GM23248 (cell line): ENCODE results near the gene MTUS2. TPM values are rescaled to one million over a fixed set of nuclear protein-coding genes. Genes with fewer than 3 reads are reported as not detected.

Experiments
- DNase-seq: peaks from one replicate; pipeline ENCODE4 v3.0.0-alpha.2; 2015
- H2AFZ ChIP-seq: fragments of 200-600 bp; sonication (generic); 2 replicates; pipeline ENCODE4 v1.6.1; 2016; ENCODE audit warnings: antibody characterized with exemption
- H3F3A ChIP-seq: fragments of 200-600 bp; sonication (generic); 2 replicates; pipeline ENCODE4 v1.6.1; 2016; ENCODE audit warnings: mild to moderate bottlenecking, antibody characterized with exemption, mixed run types; ENCODE audit not compliant: insufficient read depth
- H3K27ac ChIP-seq: fragments of 200-600 bp; sonication (generic); 2 replicates; pipeline ENCODE4 v1.5.1; 2016; ENCODE audit warnings: mild to moderate bottlenecking
- H3K27me3 ChIP-seq: fragments of 200-600 bp; sonication (generic); replicated peaks from 2 replicates; pipeline ENCODE4 v1.6.1; 2016; ENCODE audit warnings: mild to moderate bottlenecking; ENCODE audit not compliant: insufficient read depth
- H3K36me3 ChIP-seq: fragments of 200-600 bp; sonication (generic); 2 replicates; pipeline ENCODE4 v1.6.1; 2016; ENCODE audit warnings: low read depth, mild to moderate bottlenecking
- H3K4me1 ChIP-seq: fragments of 200-600 bp; sonication (generic); 2 replicates; pipeline ENCODE4 v1.6.1; 2016; ENCODE audit warnings: mild to moderate bottlenecking; ENCODE audit not compliant: insufficient read depth
- H3K4me2 ChIP-seq: fragments of 200-600 bp; sonication (generic); one replicate; pipeline ENCODE4 v1.6.1; 2016; ENCODE audit warnings: mild to moderate bottlenecking; ENCODE audit not compliant: unreplicated experiment
- H3K4me3 ChIP-seq: fragments of 200-600 bp; sonication (generic); 2 replicates; pipeline ENCODE4 v1.5.1; 2016; ENCODE audit warnings: mild to moderate bottlenecking
- H3K79me2 ChIP-seq: fragments of 200-600 bp; sonication (generic); 2 replicates; pipeline ENCODE4 v1.6.1; 2016; ENCODE audit warnings: mild to moderate bottlenecking; ENCODE audit not compliant: insufficient read depth
- H3K9ac ChIP-seq: fragments of 200-600 bp; sonication (generic); 2 replicates; pipeline ENCODE4 v1.6.1; 2016; ENCODE audit warnings: mild to moderate bottlenecking
- H3K9me2 ChIP-seq: fragments of 200-600 bp; sonication (generic); 2 replicates; pipeline ENCODE4 v1.6.1; 2016; ENCODE audit warnings: mixed run types, mild to moderate bottlenecking, moderate library complexity; ENCODE audit not compliant: insufficient read depth
- H3K9me3 ChIP-seq: fragments of 200-600 bp; sonication (generic); one replicate; pipeline ENCODE4 v1.6.1; 2017; ENCODE audit warnings: low read depth
- H4K20me1 ChIP-seq: fragments of 200-600 bp; sonication (generic); 2 replicates; pipeline ENCODE4 v1.6.0; 2016; ENCODE audit not compliant: insufficient read depth
- EZH2 ChIP-seq: fragments of 200-600 bp; sonication (generic); IDR thresholded peaks from 2 replicates; pipeline ENCODE4 v1.6.1; 2018; ENCODE audit warnings: antibody characterized with exemption, mild to moderate bottlenecking; ENCODE audit not compliant: insufficient read depth, poor library complexity, severe bottlenecking
- EZH2phosphoT487 ChIP-seq: fragments of 200-600 bp; sonication (generic); IDR thresholded peaks from 2 replicates; pipeline ENCODE4 v1.6.1; 2018; ENCODE audit warnings: antibody characterized with exemption, moderate library complexity, mild to moderate bottlenecking, low read depth; ENCODE audit not compliant: insufficient read depth
- WGBS, 2 experiments: methylation state at CpG; one replicate each; pipeline ENCODE4 v1.1.6; 2015 to 2017; ENCODE audit warnings: low lambda C conversion rate in 2 of 2, low coverage in 1 of 2; ENCODE audit errors: missing lambda C conversion rate in 2 of 2; 5-methylcytosine and 5-hydroxymethylcytosine counted together
- in situ Hi-C: fragments of 300-500 bp; cut with MboI; formaldehyde crosslinking; loops from 2 replicates; pipeline ENCODE4 v1.15.0; 2020
- polyA plus RNA-seq: library from polyadenylated mRNA; unstranded; fragments of >200 nt; fragmentation: Nextera tagmentation; extraction: Ambion mirVana; gene quantifications from 2 replicates; pipeline ENCODE4 v1.2.1, GENCODE V29; 2016
- total RNA-seq: library from RNA; depleted of rRNA; stranded (reverse); fragments of >200 nt; shearing (Covaris generic); gene quantifications from 2 replicates; pipeline ENCODE4 v1.2.3, GENCODE V29; 2014

The MTUS2 gene
- total and polyA plus RNA-seq, 2 experiments from 2014 or later = 0.43 to 0.74 TPM

GRCh38 chr13:29498426-29499040 is 678.4 kb downstream of the MTUS2 start:
- Histone ChIP-seq H3K27ac (no peak overlapping the region), H2AFZ (no peak overlapping the region), H3K27me3 (no peaks in the 10 kb centered on the region), H4K20me1 (no peaks in the 10 kb centered on the region), H3K9me3 (no peaks in the 10 kb centered on the region), H3K4me1 (no peaks in the 10 kb centered on the region), H3K36me3 (no peaks in the 10 kb centered on the region), H3K9me2 (no peaks in the 10 kb centered on the region), H3K79me2 (no peaks in the 10 kb centered on the region), H3K9ac (no peak overlapping the region), H3F3A (peaks cover 2% of the 10 kb centered on the region; the same call in 1 of the 2 replicates), H3K4me3 (no peak overlapping the region), H3K4me2 (no peak overlapping the region)
- in situ Hi-C loops = no loop called here
- 93 to 95% methylated on average over 13 of the region's 13 CpGs for WGBS, 2 experiments
- no peak for DNase-seq
- TF ChIP-seq EZH2phosphoT487 (no peak), EZH2 (no peak)

- Histone ChIP-seq H3K79me2 (no peaks in the 10 kb centered on the region), H3K9me3 (no peaks in the 10 kb centered on the region)
Measured at GRCh38 chr13:29499506-29500165, 679.5 kb downstream of the MTUS2 start.

GRCh38 chr13:29500386-29500785 is 680.2 kb downstream of the MTUS2 start:
- Histone ChIP-seq H3K27me3 (no peaks in the 10 kb centered on the region), H3K4me1 (no peaks in the 10 kb centered on the region), H3K9ac (no peak overlapping the region), H3K27ac (no peak overlapping the region), H3K4me3 (no peak overlapping the region), H3K9me2 (no peaks in the 10 kb centered on the region), H3K79me2 (no peaks in the 10 kb centered on the region), H2AFZ (no peak overlapping the region), H4K20me1 (no peaks in the 10 kb centered on the region), H3F3A (peaks cover 4% of the 10 kb centered on the region; the same call in 1 of the 2 replicates), H3K9me3 (no peaks in the 10 kb centered on the region), H3K4me2 (no peak overlapping the region), H3K36me3 (no peaks in the 10 kb centered on the region)
- no peak for DNase-seq
- no peak for TF ChIP-seq EZH2
- no peak for TF ChIP-seq EZH2phosphoT487
- in situ Hi-C loops = no loop called here
- 98 to 99% methylated on average over 7 of the region's 7 CpGs for WGBS, 2 experiments

More at GRCh38 chr13:29499506-29500165, 679.5 kb downstream of the MTUS2 start:
- DNase-seq = no peak
- no peaks in the 10 kb centered on the region for H3K4me1 ChIP-seq
- in situ Hi-C loops = no loop called here
- H3K4me2 ChIP-seq = no peak overlapping the region
- WGBS, 2 experiments = 77 to 78% methylated on average over 7 of the region's 7 CpGs
- no peak for TF ChIP-seq EZH2
- TF ChIP-seq EZH2phosphoT487 = no peak
- H3K27me3 ChIP-seq = no peaks in the 10 kb centered on the region
- H3F3A ChIP-seq = peaks cover 4% of the 10 kb centered on the region; the same call in 1 of the 2 replicates
- H3K27ac ChIP-seq = no peak overlapping the region
- H2AFZ ChIP-seq = no peak overlapping the region
- no peak overlapping the region for H3K4me3 ChIP-seq
- H4K20me1 ChIP-seq = no peaks in the 10 kb centered on the region
- no peak overlapping the region for H3K9ac ChIP-seq
- no peaks in the 10 kb centered on the region for H3K9me2 ChIP-seq
- H3K36me3 ChIP-seq = no peaks in the 10 kb centered on the region

GRCh38 chr13:29501674-29502073 is 681.5 kb downstream of the MTUS2 start:
- Histone ChIP-seq H2AFZ (no peak overlapping the region), H3K4me1 (no peaks in the 10 kb centered on the region), H3K9me2 (no peaks in the 10 kb centered on the region), H3K27me3 (no peaks in the 10 kb centered on the region), H3K36me3 (no peaks in the 10 kb centered on the region), H3F3A (peaks cover 4% of the 10 kb centered on the region; the same call in 1 of the 2 replicates), H3K4me3 (no peak overlapping the region), H3K79me2 (no peaks in the 10 kb centered on the region), H3K27ac (no peak overlapping the region), H4K20me1 (no peaks in the 10 kb centered on the region), H3K9ac (no peak overlapping the region), H3K9me3 (no peaks in the 10 kb centered on the region), H3K4me2 (no peak overlapping the region)
- in situ Hi-C loops = no loop called here
- TF ChIP-seq EZH2 = no peak
- no peak for TF ChIP-seq EZH2phosphoT487
- 94 to 98% methylated on average over 4 of the region's 4 CpGs for WGBS, 2 experiments
- DNase-seq = no peak
